IPS-NIHi7 (cell line): ENCODE data around the gene OXNAD1.
"Not testable (repeated sequence)": the region's sequence is repeated elsewhere in the genome, so short reads cannot be mapped to it uniquely, and the experiment has no call there.

ENCODE experiments used
- DNase-seq: peaks from one replicate; pipeline ENCODE4 v3.0.0; 2012; ENCODE audit warnings: mixed read lengths; ENCODE audit errors: extremely low spot score

OXNAD1 gene

GRCh38 chr3:16303037-16303575 is 38.1 kb downstream of the OXNAD1 start:
- DNase-seq, result no peak

GRCh38 chr3:16304061-16305010 is 39.3 kb downstream of the OXNAD1 start:
- DNase-seq, result no peak

GRCh38 chr3:16305111-16305541 is 40.1 kb downstream of the OXNAD1 start:
- DNase-seq, result no peak

- DNase-seq, result no peak
Observed at GRCh38 chr3:16307832-16308531, 43.0 kb downstream of the OXNAD1 start.

- DNase-seq, result no peak
Observed at GRCh38 chr3:16308727-16309126, 43.7 kb downstream of the OXNAD1 start.

- DNase-seq, result no peak
Observed at GRCh38 chr3:16309558-16309957, 44.5 kb downstream of the OXNAD1 start.

- DNase-seq, result not testable (repeated sequence)
Observed at GRCh38 chr3:16310486-16310885, 45.5 kb downstream of the OXNAD1 start.

GRCh38 chr3:16311960-16312451 is 47.0 kb downstream of the OXNAD1 start:
- DNase-seq, result no peak

GRCh38 chr3:16313886-16314645 is 49.1 kb downstream of the OXNAD1 start:
- DNase-seq, result no peak

GRCh38 chr3:16315623-16316022 is 50.6 kb downstream of the OXNAD1 start:
- DNase-seq, result no peak

- DNase-seq, result no peak
Observed at GRCh38 chr3:16316396-16316795, 51.4 kb downstream of the OXNAD1 start.

- no peak for DNase-seq
Observed at GRCh38 chr3:16316847-16317560, 52.0 kb downstream of the OXNAD1 start.

- DNase-seq, result no peak
Observed at GRCh38 chr3:16317561-16317945, 52.5 kb downstream of the OXNAD1 start.

GRCh38 chr3:16318176-16318575 is 53.2 kb downstream of the OXNAD1 start:
- no peak for DNase-seq

- peak; percentile 77 for DNase-seq
Observed at GRCh38 chr3:16319307-16319706, 54.3 kb downstream of the OXNAD1 start.

GRCh38 chr3:16319723-16320122 is 54.7 kb downstream of the OXNAD1 start:
- DNase-seq, result no peak

GRCh38 chr3:16320711-16321110 is 55.7 kb downstream of the OXNAD1 start:
- DNase-seq, result no peak

GRCh38 chr3:16322189-16322588 is 57.2 kb downstream of the OXNAD1 start:
- no peak for DNase-seq

- no peak for DNase-seq
Observed at GRCh38 chr3:16323737-16324136, 58.7 kb downstream of the OXNAD1 start.

- DNase-seq, result no peak
Observed at GRCh38 chr3:16325850-16326249, 60.8 kb downstream of the OXNAD1 start.
